VCaP (cell line): Measurements from ENCODE around the gene PDZD2.

ENCODE experiments used
- H3K27ac ChIP-seq: fragments of 450-650 bp; 2 replicates; pipeline ENCODE4 v1.5.1; 2017
- CTCF ChIP-seq: fragments of 450-650 bp; conservative IDR thresholded peaks from 2 replicates; pipeline ENCODE4 v1.5.1; 2017; ENCODE audit warnings: mild to moderate bottlenecking, moderate library complexity

Gene PDZD2

DNA sequence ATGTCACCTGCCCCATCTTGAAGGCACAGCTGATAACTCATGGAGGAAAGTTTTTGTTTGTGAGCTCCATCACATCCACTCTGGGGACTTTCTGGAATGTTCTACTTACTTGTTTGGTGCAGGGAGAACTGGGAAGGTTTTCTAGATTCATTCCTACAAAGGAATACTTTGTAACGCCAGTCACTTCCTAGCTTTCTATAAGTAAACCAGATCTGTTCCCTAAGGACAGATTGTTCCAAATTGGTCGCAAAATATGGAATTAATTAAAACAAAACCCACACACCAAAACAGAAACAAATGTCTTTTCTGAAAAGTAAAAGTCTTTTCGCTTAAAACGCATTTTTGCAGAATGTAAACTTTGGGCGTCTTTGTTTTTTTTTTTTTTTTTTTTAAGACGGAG is 167.6 kb downstream of the PDZD2 start:
- TF ChIP-seq CTCF: no peak
- H3K27ac ChIP-seq: no peak overlapping the region

DNA sequence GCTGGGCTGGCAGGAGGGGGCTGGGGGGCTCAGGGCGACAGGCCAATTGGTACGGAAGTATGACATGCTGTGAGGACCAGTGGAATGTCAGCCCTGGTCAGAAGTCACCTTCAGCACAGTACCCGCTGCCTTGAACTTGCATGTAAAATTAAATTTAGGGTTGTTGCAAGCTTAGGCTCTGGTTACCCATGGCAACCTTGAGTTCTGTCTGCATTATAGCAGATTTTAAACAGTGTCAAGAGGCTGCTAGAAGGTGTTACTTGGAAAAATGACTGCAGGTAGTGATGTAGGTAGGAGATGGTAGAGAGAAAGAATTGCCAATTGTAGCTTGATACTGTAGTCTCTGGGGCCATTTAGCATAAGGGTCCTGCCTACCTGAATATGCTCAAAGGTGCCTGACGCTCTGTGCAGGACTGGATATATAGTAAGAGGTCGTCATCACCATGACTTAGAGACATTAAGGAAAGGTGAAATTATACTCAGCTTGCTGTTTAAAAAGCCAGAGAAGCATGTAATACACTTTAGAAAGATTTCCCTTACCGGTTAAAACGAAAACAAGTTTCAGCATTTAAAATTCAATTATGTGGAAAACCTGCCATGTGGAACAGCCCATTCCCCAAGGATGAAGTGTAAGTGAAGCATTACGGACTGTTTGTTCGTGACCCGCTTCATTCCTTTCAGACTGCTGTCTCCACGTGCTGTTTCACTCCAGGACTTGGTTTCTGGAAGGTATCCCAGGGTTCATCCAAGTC is 169.0 kb downstream of the PDZD2 start:
- no peak for TF ChIP-seq CTCF
- no peak overlapping the region for H3K27ac ChIP-seq

DNA sequence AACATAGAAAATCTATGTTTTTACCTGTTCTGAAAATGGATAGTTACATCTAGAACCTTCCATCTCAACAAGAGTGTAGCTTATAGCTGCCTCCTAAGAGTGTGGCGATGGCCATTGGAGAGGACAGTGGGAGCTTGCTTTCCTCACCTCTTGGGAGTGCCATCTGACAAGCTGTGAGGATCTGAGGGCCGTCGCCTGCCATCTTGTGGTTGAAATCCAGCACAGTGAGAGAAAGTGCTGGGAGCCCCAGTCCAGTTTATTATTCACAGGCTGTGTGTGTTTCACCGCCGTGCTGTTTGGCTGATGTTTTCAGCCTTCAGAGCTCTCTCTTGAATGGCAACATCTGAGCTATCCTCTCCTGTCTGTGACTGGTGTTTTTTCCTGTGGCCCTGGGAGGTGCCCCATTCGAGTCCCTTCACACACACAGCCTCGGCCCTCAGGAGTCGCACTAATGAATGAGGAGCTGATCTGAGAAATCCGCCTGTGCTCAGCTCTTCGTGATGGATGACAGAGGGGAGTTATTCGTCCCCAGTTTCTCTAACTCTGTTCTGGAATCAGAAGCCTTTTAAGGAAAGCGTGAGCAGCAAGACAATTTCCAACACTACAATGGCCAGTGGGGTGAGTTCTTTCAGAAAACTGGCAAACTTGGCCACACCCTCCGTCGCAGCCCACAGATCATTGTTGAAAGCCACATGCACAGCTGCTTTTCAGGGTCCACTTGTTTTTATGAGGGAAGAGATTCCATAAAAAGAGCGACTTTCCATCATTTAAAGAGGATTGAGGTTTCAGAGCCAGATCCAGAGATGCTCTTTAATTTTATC is 170.3 kb downstream of the PDZD2 start:
- TF ChIP-seq CTCF: peak; percentile 92
- H3K27ac ChIP-seq: no peak overlapping the region

- no peak overlapping the region for H3K27ac ChIP-seq
- no peak for TF ChIP-seq CTCF
Measured at GRCh38 chr5:31811210-31811609, 172.3 kb downstream of the PDZD2 start.

GRCh38 chr5:31815376-31815775 is 176.4 kb downstream of the PDZD2 start:
- TF ChIP-seq CTCF: no peak
- H3K27ac ChIP-seq: no peak overlapping the region

GRCh38 chr5:31819926-31820516 is 181.1 kb downstream of the PDZD2 start:
- TF ChIP-seq CTCF: no peak
- no peak overlapping the region for H3K27ac ChIP-seq

DNA sequence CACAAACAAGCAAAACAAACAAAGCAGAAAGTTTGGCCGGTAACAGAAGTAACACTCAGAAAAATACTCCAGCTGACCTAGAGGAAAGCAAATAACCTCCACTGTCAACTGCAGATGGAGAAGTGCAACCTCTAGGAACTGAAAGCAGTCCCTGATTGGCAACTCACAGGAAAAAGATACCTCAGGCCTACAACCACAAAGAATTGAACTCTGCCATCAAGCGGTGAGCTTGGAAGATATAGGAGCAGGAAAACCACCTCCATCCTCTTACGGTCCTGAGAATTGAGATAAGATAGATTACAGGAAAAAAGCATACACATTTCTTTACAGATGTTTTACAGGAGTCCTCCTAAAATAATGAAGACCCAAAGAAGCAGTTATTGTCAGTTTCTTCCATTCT is 184.5 kb downstream of the PDZD2 start:
- peak; percentile 46; the same call in 1 of the 2 replicates for TF ChIP-seq CTCF
- no peak overlapping the region for H3K27ac ChIP-seq
